ENCODE results near the gene MAN2B2.

DNA sequence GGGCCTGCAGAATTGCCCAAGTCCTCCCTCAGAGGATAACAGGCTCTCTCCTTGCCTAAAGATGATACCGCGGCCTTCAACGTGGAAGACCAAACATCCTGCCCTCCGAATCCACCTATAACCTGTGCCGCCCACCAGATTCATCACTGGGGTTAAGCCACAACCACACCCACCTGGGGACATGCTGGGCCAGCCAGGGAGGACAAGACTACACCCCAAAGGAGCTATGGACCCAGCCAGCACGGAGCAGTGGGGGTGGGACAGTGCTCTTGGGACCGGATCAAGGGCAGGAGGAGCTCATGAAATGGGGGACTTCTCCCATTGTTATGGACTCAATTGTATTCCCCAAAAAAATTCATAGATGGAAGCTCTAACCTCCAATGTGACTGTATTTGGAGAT, 6.8 kb upstream of the MAN2B2 start:
- no peak for TF ChIP-seq POLR2A (IDR thresholded peaks at IDR 0.05; ENCODE audit: low read length)
- TF ChIP-seq GATA1 (IDR thresholded peaks at IDR 0.05; ENCODE audit: low read depth, low read length): no peak

Measured in erythroblast (primary cell).